C4-2B (cell line): ENCODE results near the gene APBB1IP.

ENCODE experiments used
- H3K27ac ChIP-seq: fragments of 450-650 bp; 2 replicates; pipeline ENCODE4 v1.5.1; 2017
- ZFX ChIP-seq: fragments of 450-650 bp; IDR thresholded peaks from 2 replicates; pipeline ENCODE4 v1.6.1; 2017
- TF ChIP-seq, protein P1 (sequence below): fragments of 450-650 bp; conservative IDR thresholded peaks from 2 replicates; pipeline ENCODE4 v1.5.1; 2017; ENCODE audit warnings: mild to moderate bottlenecking

The APBB1IP gene

DNA sequence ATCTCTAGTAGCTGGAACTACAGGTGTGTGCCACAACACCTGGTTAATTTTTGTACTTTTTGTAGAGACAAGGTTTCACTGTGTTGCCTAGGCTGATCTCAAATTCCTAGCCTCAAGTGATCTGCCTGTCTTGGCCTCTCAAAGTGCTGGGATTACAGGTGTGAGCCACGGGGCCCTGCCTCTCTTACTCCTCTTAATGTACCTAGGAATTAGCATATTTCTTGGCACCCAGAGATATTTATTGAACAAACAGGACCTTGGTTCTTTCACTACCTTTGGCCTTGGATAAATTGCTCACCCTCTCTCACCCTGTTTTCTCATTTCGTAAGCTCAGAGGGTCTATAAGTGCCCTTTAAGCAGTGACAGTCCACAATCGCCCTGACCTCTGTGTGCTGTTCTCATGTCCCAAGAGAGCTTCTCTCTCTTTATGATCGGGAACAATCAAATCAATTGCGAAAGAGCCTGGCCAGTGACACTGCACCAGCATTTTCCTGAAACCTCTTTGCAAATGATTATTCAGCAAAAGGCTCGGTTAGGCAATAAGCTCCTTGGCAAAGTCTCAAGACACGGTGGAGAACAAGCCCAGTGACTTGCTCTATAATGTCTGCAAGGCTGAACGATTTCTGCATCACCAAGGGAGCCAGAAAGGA is 117.7 kb downstream of the APBB1IP start:
- TF ChIP-seq, protein P1, sequence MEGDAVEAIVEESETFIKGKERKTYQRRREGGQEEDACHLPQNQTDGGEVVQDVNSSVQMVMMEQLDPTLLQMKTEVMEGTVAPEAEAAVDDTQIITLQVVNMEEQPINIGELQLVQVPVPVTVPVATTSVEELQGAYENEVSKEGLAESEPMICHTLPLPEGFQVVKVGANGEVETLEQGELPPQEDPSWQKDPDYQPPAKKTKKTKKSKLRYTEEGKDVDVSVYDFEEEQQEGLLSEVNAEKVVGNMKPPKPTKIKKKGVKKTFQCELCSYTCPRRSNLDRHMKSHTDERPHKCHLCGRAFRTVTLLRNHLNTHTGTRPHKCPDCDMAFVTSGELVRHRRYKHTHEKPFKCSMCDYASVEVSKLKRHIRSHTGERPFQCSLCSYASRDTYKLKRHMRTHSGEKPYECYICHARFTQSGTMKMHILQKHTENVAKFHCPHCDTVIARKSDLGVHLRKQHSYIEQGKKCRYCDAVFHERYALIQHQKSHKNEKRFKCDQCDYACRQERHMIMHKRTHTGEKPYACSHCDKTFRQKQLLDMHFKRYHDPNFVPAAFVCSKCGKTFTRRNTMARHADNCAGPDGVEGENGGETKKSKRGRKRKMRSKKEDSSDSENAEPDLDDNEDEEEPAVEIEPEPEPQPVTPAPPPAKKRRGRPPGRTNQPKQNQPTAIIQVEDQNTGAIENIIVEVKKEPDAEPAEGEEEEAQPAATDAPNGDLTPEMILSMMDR, result no peak
- TF ChIP-seq ZFX, result no peak
- peak overlapping the region; percentile 3; the same call in 1 of the 2 replicates for H3K27ac ChIP-seq

DNA sequence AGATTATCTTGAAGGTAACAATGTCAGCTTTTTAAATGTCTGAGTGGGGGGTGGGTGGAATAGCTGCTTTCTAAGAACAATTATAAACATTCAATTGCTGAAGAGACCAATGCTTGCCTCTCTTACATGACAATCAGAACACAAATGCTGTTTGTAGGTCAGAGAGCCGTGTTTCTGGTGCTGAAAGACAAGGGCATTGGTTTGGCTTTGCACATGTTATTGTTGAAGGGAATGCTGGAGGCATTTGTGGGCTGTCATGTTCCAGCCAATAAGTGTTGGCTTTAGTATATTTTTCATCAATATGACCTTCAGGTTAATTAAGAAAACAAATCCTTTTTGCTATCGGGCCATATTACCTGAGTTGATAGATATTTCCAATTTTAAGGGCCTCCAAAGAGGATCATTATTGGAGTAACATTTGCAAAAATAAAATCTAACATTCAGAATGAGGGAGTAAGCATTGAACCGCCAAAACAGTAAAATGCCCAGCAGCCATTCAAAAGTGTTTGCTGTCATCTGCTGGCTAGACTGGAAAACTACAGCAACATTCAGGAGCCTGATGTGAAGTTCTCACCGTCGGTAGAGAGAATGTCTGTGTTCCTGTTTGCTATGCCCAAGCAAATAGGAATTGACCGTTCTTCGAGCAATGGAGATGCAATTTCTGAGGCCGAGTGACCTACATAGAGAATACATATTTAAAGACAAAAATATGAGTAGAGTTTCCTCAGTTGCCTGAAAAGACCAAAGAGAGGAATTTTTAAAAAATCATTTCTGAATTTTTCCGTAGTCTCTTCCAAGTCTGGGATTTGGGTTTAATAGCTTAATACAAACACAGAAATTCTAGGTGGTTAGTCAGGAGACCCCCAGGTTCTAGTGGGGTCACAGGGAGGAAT is 118.9 kb downstream of the APBB1IP start:
- H3K27ac ChIP-seq, result no peak overlapping the region
- no peak for TF ChIP-seq ZFX
- TF ChIP-seq, protein P1, result peak; percentile 94

DNA sequence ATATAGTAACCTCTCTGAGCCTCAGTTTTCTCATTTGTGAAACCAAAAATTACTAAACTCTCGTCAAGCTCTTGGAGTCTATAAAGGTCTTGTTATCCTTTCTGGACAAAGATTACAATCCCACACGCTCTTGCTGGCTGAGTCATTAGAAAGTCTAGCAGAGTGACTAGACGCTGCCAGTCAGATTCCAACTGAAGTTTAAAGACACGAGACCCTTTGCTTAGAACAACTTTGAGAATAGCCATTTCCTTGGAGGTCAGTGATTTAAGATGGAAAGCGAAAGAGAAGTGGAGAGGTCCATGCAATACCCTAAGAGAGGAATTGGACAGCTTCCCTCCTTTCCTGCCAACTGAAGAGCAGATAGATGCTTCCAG is 119.5 kb downstream of the APBB1IP start:
- TF ChIP-seq, protein P1, result no peak
- TF ChIP-seq ZFX, result no peak
- no peak overlapping the region for H3K27ac ChIP-seq

DNA sequence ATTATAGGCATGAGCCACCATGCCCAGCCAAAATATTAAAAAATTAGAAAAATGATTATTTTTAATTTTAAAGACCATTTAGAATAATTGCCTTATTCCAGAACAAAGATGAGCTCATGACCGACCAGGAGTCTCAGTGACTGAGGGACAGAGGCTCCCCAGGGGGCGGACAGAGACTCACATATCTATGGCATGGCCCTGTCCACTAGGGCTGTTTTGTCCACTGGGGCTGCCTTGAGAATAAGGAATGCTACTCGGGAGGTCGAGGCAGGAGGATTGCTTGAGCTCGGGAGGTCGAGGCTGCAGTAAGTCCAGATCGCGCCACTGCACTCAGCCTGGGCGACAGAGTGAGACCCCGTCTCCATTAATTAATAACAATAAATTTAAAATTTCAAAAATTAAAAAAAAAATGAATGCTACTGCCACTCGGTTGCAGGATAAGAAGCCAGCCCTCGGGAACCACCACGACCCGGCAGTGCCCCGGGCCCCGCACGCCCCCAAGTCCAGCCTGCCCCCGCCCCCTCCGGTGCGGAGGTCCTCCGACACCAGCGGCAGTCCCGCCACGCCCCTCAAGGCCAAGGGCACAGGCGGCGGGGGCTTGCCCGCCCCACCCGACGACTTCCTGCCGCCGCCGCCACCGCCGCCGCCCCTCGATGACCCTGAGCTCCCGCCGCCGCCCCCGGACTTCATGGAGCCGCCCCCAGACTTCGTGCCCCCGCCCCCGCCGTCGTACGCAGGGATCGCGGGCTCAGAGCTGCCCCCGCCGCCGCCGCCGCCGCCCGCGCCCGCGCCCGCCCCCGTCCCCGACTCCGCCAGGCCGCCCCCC is 128.6 kb downstream of the APBB1IP start:
- no peak overlapping the region for H3K27ac ChIP-seq
- TF ChIP-seq, protein P1, result no peak
- no peak for TF ChIP-seq ZFX

DNA sequence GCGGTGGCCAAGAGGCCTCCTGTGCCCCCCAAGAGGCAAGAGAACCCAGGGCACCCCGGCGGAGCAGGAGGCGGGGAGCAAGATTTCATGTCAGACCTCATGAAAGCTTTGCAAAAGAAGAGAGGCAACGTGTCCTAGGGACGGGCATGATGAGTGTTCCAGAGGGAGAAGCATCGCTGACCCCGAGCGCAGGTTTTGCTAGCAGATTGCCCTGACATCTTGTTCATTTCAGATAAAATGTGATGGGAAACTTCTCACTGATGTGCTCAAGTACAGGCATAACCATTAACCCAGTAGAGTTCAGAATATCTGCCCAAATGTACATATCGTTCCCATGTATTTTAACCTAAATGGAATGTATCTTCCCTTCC is 129.2 kb downstream of the APBB1IP start:
- no peak overlapping the region for H3K27ac ChIP-seq
- TF ChIP-seq ZFX, result no peak
- TF ChIP-seq, protein P1, result no peak

DNA sequence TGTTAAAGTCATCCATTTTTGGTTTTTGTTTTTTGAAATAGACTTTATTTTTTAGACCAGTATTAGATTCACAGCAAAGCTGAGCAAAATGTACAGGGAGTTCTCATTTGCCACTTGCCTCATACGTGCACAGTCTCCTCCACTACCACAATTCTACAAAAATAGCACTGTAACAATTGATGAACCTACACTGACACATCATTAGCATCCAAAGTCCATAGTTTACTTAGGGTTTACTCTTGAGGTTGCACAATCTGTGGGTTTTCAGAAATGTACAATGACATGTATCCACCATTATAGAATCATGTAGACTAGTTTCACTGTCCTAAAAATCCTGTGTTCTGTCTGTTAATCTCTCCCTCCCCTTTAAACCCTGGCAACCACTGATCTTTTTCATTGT is 133.5 kb downstream of the APBB1IP start:
- no peak for TF ChIP-seq ZFX
- TF ChIP-seq, protein P1, result no peak
- H3K27ac ChIP-seq, result no peak overlapping the region

DNA sequence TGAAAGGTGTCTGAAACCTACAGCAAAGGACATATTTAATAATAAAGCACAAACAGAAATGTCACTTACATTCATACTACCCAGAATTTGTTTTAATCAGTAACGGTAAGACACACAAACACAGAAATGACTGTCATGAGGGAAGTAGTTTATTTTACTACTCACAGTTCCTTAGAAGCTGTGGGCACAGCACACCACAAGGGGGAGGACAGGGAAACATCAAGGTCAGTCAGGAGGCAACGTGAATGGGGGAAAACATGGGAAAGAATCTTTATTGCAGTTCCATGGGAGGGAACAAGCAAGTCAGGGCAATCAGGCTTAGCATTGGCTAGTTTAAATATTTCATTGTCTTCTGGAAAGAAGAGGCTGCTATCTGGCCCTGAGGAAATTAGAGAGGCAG is 135.5 kb downstream of the APBB1IP start:
- no peak overlapping the region for H3K27ac ChIP-seq
- TF ChIP-seq, protein P1, result no peak; the same call in 1 of the 2 replicates
- no peak for TF ChIP-seq ZFX
